NCI-H1694 (cell line): Measurements from ENCODE around the gene MPG.

Experiments used
- DNase-seq: peaks from one replicate; lab custom pipeline; 2025; lab: John Stamatoyannopoulos, UW

The MPG gene

GRCh38 chr16:66309-67182, 11.5 kb upstream of the MPG start:
- DNase-seq: no peak

- no peak for DNase-seq
Measured at GRCh38 chr16:67183-67791, 10.7 kb upstream of the MPG start.

GRCh38 chr16:67884-68789, 9.9 kb upstream of the MPG start:
- DNase-seq: no peak

- no peak for DNase-seq
Measured at GRCh38 chr16:69181-69580, 8.8 kb upstream of the MPG start.

GRCh38 chr16:71210-71539, 6.8 kb upstream of the MPG start:
- DNase-seq: no peak

GRCh38 chr16:71540-72401, 6.3 kb upstream of the MPG start:
- DNase-seq: no peak

GRCh38 chr16:72561-73548, 5.2 kb upstream of the MPG start, which contains the start of gene RHBDF1:
RHBDF1 (minus strand) TSS chr16:72631; CDS start chr16:65015, 7,616 bp downstream.
- no peak for DNase-seq

- no peak for DNase-seq
Measured at GRCh38 chr16:74051-74746, 3.8 kb upstream of the MPG start.

- DNase-seq: no peak
Measured at GRCh38 chr16:74747-75334, 3.2 kb upstream of the MPG start.

GRCh38 chr16:75580-76501, 2.2 kb upstream of the MPG start:
- DNase-seq: no peak

- no peak for DNase-seq
Measured at GRCh38 chr16:76535-77272, 1.3 kb upstream of the MPG start.

GRCh38 chr16:77273-77806, 685 bp upstream of the MPG start:
- no peak for DNase-seq

GRCh38 chr16:78444-79150, 572 bp downstream of the MPG start:
- no peak for DNase-seq

- DNase-seq: no peak
Measured at GRCh38 chr16:79151-80054, 1.4 kb downstream of the MPG start.

GRCh38 chr16:83060-83603, 5.1 kb downstream of the MPG start:
- no peak for DNase-seq
